Measurements from ENCODE around the gene ACTL8.

The ACTL8 gene

GRCh38 chr1:17857109-17857499 lies 102.0 kb downstream of the ACTL8 start:
- no peak overlapping the region for H3K9ac ChIP-seq (ENCODE audit: low read length)
- H2AFZ ChIP-seq (ENCODE audit: low read depth, low read length) = no peak overlapping the region
- H3K4me3 ChIP-seq (ENCODE audit: low read length) = no peak overlapping the region
- H3K9me3 ChIP-seq (ENCODE audit: insufficient read depth, low read length) = no peaks in the 10 kb centered on the region
- H3K27ac ChIP-seq (ENCODE audit: low read length) = no peak overlapping the region
- no peaks in the 10 kb centered on the region for H3K36me3 ChIP-seq (replicated peaks; ENCODE audit: low read depth, low read length)
- H3K27me3 ChIP-seq (ENCODE audit: low read depth, low read length) = no peaks in the 10 kb centered on the region
- TF ChIP-seq CTCF (IDR thresholded peaks at IDR 0.05; ENCODE audit: low read depth, low read length) (no peak), EZH2phosphoT487 (IDR thresholded peaks at IDR 0.05; ENCODE audit: low read depth) (no peak)
- no peak overlapping the region for H3K4me2 ChIP-seq (ENCODE audit: low read length)
- no peaks in the 10 kb centered on the region for H3K79me2 ChIP-seq (ENCODE audit: low read length)
- H4K20me1 ChIP-seq (ENCODE audit: insufficient read depth, low read length) = no peaks in the 10 kb centered on the region
- H3K4me1 ChIP-seq (ENCODE audit: low read length) = no peaks in the 10 kb centered on the region

GRCh38 chr1:17857996-17858395 lies 102.9 kb downstream of the ACTL8 start:
- Histone ChIP-seq H3K27me3 (ENCODE audit: low read depth, low read length) (no peaks in the 10 kb centered on the region), H3K27ac (ENCODE audit: low read length) (no peak overlapping the region), H3K79me2 (ENCODE audit: low read length) (no peaks in the 10 kb centered on the region), H3K9ac (ENCODE audit: low read length) (no peak overlapping the region), H4K20me1 (ENCODE audit: insufficient read depth, low read length) (no peaks in the 10 kb centered on the region), H3K9me3 (ENCODE audit: insufficient read depth, low read length) (no peaks in the 10 kb centered on the region), H2AFZ (ENCODE audit: low read depth, low read length) (no peak overlapping the region), H3K4me2 (ENCODE audit: low read length) (no peak overlapping the region), H3K4me1 (ENCODE audit: low read length) (no peaks in the 10 kb centered on the region), H3K4me3 (ENCODE audit: low read length) (no peak overlapping the region), H3K36me3 (replicated peaks; ENCODE audit: low read depth, low read length) (no peaks in the 10 kb centered on the region)
- TF ChIP-seq EZH2phosphoT487 (IDR thresholded peaks at IDR 0.05; ENCODE audit: low read depth) (no peak), CTCF (IDR thresholded peaks at IDR 0.05; ENCODE audit: low read depth, low read length) (no peak)

GRCh38 chr1:17860812-17861211 lies 105.7 kb downstream of the ACTL8 start:
- no peak for TF ChIP-seq EZH2phosphoT487 (IDR thresholded peaks at IDR 0.05; ENCODE audit: low read depth)
- TF ChIP-seq CTCF (IDR thresholded peaks at IDR 0.05; ENCODE audit: low read depth, low read length) = no peak
- H3K27ac ChIP-seq (ENCODE audit: low read length) = no peak overlapping the region
- H3K79me2 ChIP-seq (ENCODE audit: low read length) = no peaks in the 10 kb centered on the region
- no peaks in the 10 kb centered on the region for H3K36me3 ChIP-seq (replicated peaks; ENCODE audit: low read depth, low read length)
- no peak overlapping the region for H3K4me3 ChIP-seq (ENCODE audit: low read length)
- no peaks in the 10 kb centered on the region for H4K20me1 ChIP-seq (ENCODE audit: insufficient read depth, low read length)
- H3K9me3 ChIP-seq (ENCODE audit: insufficient read depth, low read length) = no peaks in the 10 kb centered on the region
- no peak overlapping the region for H2AFZ ChIP-seq (ENCODE audit: low read depth, low read length)
- H3K4me1 ChIP-seq (ENCODE audit: low read length) = no peaks in the 10 kb centered on the region
- H3K27me3 ChIP-seq (ENCODE audit: low read depth, low read length) = no peaks in the 10 kb centered on the region
- no peak overlapping the region for H3K4me2 ChIP-seq (ENCODE audit: low read length)
- no peak overlapping the region for H3K9ac ChIP-seq (ENCODE audit: low read length)

GRCh38 chr1:17861685-17862084 lies 106.6 kb downstream of the ACTL8 start:
- no peaks in the 10 kb centered on the region for H3K27me3 ChIP-seq (ENCODE audit: low read depth, low read length)

More at GRCh38 chr1:17861685-17862084, 106.6 kb downstream of the ACTL8 start:
- H3K27ac ChIP-seq (ENCODE audit: low read length) = no peak overlapping the region
- H3K9me3 ChIP-seq (ENCODE audit: insufficient read depth, low read length) = no peaks in the 10 kb centered on the region
- no peak for TF ChIP-seq EZH2phosphoT487 (IDR thresholded peaks at IDR 0.05; ENCODE audit: low read depth)
- no peak for TF ChIP-seq CTCF (IDR thresholded peaks at IDR 0.05; ENCODE audit: low read depth, low read length)
- H4K20me1 ChIP-seq (ENCODE audit: insufficient read depth, low read length) = no peaks in the 10 kb centered on the region
- H3K36me3 ChIP-seq (replicated peaks; ENCODE audit: low read depth, low read length) = no peaks in the 10 kb centered on the region
- H2AFZ ChIP-seq (ENCODE audit: low read depth, low read length) = no peak overlapping the region
- no peak overlapping the region for H3K4me3 ChIP-seq (ENCODE audit: low read length)
- no peak overlapping the region for H3K9ac ChIP-seq (ENCODE audit: low read length)
- H3K4me1 ChIP-seq (ENCODE audit: low read length) = no peaks in the 10 kb centered on the region
- H3K4me2 ChIP-seq (ENCODE audit: low read length) = no peak overlapping the region
- H3K79me2 ChIP-seq (ENCODE audit: low read length) = no peaks in the 10 kb centered on the region
